MM.1S (cell line): ENCODE data around the gene UBAC2.

Experiments
- DNase-seq: peaks from one replicate; pipeline ENCODE4 v3.0.0-alpha.2; 2015
- H2AFZ ChIP-seq: fragments of 300-600 bp; sonication (generic); 2 replicates; pipeline ENCODE4 v1.6.0; 2016; ENCODE audit warnings: antibody characterized with exemption, low read length
- H3F3A ChIP-seq: fragments of 300-600 bp; sonication (generic); 2 replicates; pipeline ENCODE4 v1.6.1; 2016; ENCODE audit warnings: mild to moderate bottlenecking, antibody characterized with exemption, low read length, moderate library complexity, mixed read lengths; ENCODE audit not compliant: insufficient read depth
- H3K27ac ChIP-seq: fragments of 300-600 bp; sonication (generic); 2 replicates; pipeline ENCODE4 v1.5.1; 2016; ENCODE audit warnings: mild to moderate bottlenecking, low read length
- H3K27me3 ChIP-seq: fragments of 300-600 bp; sonication (generic); replicated peaks from 2 replicates; pipeline ENCODE4 v1.6.0; 2016; ENCODE audit warnings: low read length; ENCODE audit not compliant: insufficient read depth
- H3K36me3 ChIP-seq: fragments of 300-600 bp; sonication (generic); replicated peaks from 2 replicates; pipeline ENCODE4 v1.6.1; 2016; ENCODE audit warnings: mild to moderate bottlenecking, low read length, mixed read lengths; ENCODE audit not compliant: insufficient read depth
- H3K4me1 ChIP-seq: fragments of 300-600 bp; sonication (generic); 2 replicates; pipeline ENCODE4 v1.6.1; 2016; ENCODE audit warnings: low read length, mixed read lengths
- H3K4me2 ChIP-seq: fragments of 300-600 bp; sonication (generic); 2 replicates; pipeline ENCODE4 v1.6.0; 2016; ENCODE audit warnings: low read depth, low read length
- H3K4me3 ChIP-seq: fragments of 300-600 bp; sonication (generic); 2 replicates; pipeline ENCODE4 v1.5.1; 2016; ENCODE audit warnings: low read length, mixed read lengths
- H3K79me2 ChIP-seq: fragments of 300-600 bp; sonication (generic); 2 replicates; pipeline ENCODE4 v1.6.1; 2016; ENCODE audit warnings: mixed run types, low read length, mixed read lengths
- H3K9ac ChIP-seq: fragments of 300-600 bp; sonication (generic); 2 replicates; pipeline ENCODE4 v1.6.1; 2016; ENCODE audit warnings: low read length, mixed read lengths
- H3K9me2 ChIP-seq: fragments of 300-600 bp; sonication (generic); replicated peaks from 2 replicates; pipeline ENCODE4 v1.6.1; 2016; ENCODE audit warnings: mild to moderate bottlenecking, low read length, mixed read lengths; ENCODE audit not compliant: insufficient read depth
- H3K9me3 ChIP-seq: fragments of 300-600 bp; sonication (generic); replicated peaks from 2 replicates; pipeline ENCODE4 v1.6.1; 2016; ENCODE audit warnings: mild to moderate bottlenecking, low read length, mixed read lengths; ENCODE audit not compliant: insufficient read depth
- H4K20me1 ChIP-seq: fragments of 300-600 bp; sonication (generic); 2 replicates; pipeline ENCODE4 v1.6.1; 2016; ENCODE audit warnings: mild to moderate bottlenecking, low read length, moderate library complexity, mixed read lengths; ENCODE audit not compliant: insufficient read depth
- EZH2 ChIP-seq: fragments of 300-600 bp; sonication (generic); optimal IDR thresholded peaks from 2 replicates; pipeline ENCODE3; 2017; ENCODE audit warnings: low read depth, mild to moderate bottlenecking, antibody characterized with exemption, low read length, mixed read lengths
- EZH2phosphoT487 ChIP-seq: fragments of 300-600 bp; sonication (generic); IDR thresholded peaks from 2 replicates; pipeline ENCODE4 v1.6.1; 2018; ENCODE audit warnings: antibody characterized with exemption, low read length
- TF ChIP-seq, protein P1 (sequence below): fragments of 300-600 bp; sonication (generic); IDR thresholded peaks from 2 replicates; pipeline ENCODE4 v1.5.1; 2016; ENCODE audit warnings: antibody characterized with exemption, low read length, mixed read lengths

The UBAC2 gene

GRCh38 chr13:99193152-99193551 is 7.5 kb upstream of the UBAC2 start:
- DNase-seq = no peak
- Histone ChIP-seq H3K27me3 (no peaks in the 10 kb centered on the region), H3K79me2 (no peaks in the 10 kb centered on the region), H3F3A (no peaks in the 10 kb centered on the region), H3K9me3 (no peaks in the 10 kb centered on the region), H3K36me3 (no peaks in the 10 kb centered on the region), H3K9ac (no peak overlapping the region), H4K20me1 (no peaks in the 10 kb centered on the region), H3K4me3 (no peak overlapping the region), H3K9me2 (no peaks in the 10 kb centered on the region), H3K4me1 (peaks cover 8% of the 10 kb centered on the region), H3K27ac (no peak overlapping the region), H2AFZ (no peak overlapping the region), H3K4me2 (no peak overlapping the region)
- TF ChIP-seq EZH2 (no peak), EZH2phosphoT487 (no peak)
- TF ChIP-seq, protein P1, sequence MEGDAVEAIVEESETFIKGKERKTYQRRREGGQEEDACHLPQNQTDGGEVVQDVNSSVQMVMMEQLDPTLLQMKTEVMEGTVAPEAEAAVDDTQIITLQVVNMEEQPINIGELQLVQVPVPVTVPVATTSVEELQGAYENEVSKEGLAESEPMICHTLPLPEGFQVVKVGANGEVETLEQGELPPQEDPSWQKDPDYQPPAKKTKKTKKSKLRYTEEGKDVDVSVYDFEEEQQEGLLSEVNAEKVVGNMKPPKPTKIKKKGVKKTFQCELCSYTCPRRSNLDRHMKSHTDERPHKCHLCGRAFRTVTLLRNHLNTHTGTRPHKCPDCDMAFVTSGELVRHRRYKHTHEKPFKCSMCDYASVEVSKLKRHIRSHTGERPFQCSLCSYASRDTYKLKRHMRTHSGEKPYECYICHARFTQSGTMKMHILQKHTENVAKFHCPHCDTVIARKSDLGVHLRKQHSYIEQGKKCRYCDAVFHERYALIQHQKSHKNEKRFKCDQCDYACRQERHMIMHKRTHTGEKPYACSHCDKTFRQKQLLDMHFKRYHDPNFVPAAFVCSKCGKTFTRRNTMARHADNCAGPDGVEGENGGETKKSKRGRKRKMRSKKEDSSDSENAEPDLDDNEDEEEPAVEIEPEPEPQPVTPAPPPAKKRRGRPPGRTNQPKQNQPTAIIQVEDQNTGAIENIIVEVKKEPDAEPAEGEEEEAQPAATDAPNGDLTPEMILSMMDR = no peak

DNA sequence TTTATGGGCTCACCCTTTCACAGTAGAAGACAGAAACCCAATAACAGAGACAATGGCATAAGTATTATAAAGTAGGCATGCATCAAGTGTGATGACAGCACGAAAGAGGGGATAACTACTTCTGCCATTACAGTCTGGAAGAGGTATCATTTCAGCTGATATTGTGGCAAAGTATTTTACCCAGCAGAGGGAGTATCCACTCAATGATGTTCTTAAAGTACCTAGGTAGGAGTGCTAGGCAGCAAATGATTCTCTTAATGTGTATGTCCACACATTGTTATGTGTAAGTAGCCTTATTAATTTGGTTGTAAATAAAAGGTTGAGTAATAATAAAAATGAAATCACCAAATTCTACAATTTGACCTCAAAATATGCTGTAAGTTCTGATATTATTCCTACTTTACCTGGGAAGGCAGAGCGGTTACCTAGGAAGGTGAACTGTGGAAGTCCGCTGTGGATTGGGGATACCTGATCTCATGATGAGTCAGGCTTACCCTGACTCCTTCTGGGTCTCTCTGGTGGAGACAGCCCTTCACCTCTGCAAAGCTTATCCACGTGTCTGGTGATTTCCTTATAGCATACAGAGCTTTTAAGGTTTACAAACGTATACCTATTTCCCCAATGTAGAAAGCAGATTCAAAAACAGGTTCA is 4.1 kb upstream of the UBAC2 start:
- no peaks in the 10 kb centered on the region for H3K9me2 ChIP-seq
- H3F3A ChIP-seq = peaks cover 14% of the 10 kb centered on the region; the same call in 1 of the 2 replicates
- no peaks in the 10 kb centered on the region for H4K20me1 ChIP-seq
- H3K9ac ChIP-seq = no peak overlapping the region
- H3K27me3 ChIP-seq = no peaks in the 10 kb centered on the region
- no peaks in the 10 kb centered on the region for H3K36me3 ChIP-seq
- no peak overlapping the region for H3K27ac ChIP-seq
- no peak overlapping the region for H2AFZ ChIP-seq
- peak; percentile 39 for DNase-seq
- no peak for TF ChIP-seq EZH2phosphoT487
- no peak for TF ChIP-seq EZH2
- TF ChIP-seq, protein P1 = peak; percentile 34
- H3K4me1 ChIP-seq = peaks cover 7% of the 10 kb centered on the region
- peaks cover 9% of the 10 kb centered on the region for H3K79me2 ChIP-seq
- H3K9me3 ChIP-seq = no peaks in the 10 kb centered on the region
- H3K4me2 ChIP-seq = no peak overlapping the region
- H3K4me3 ChIP-seq = no peak overlapping the region

- no peak overlapping the region for H3K9ac ChIP-seq
- DNase-seq = no peak
- no peak for TF ChIP-seq EZH2phosphoT487
- TF ChIP-seq EZH2 = no peak
- TF ChIP-seq, protein P1 = no peak
- H3K9me2 ChIP-seq = no peaks in the 10 kb centered on the region
- peaks cover 13% of the 10 kb centered on the region for H3K79me2 ChIP-seq
- no peak overlapping the region for H3K27ac ChIP-seq
- H3K36me3 ChIP-seq = no peaks in the 10 kb centered on the region
- no peak overlapping the region for H2AFZ ChIP-seq
- H3K9me3 ChIP-seq = no peaks in the 10 kb centered on the region
- no peaks in the 10 kb centered on the region for H4K20me1 ChIP-seq
- peaks cover 2% of the 10 kb centered on the region; the same call in 1 of the 2 replicates for H3K4me1 ChIP-seq
- no peak overlapping the region for H3K4me3 ChIP-seq
- peaks cover 16% of the 10 kb centered on the region for H3F3A ChIP-seq
- peaks cover 4% of the 10 kb centered on the region for H3K27me3 ChIP-seq
- no peak overlapping the region for H3K4me2 ChIP-seq
These were observed 3.5 kb upstream of the UBAC2 start for GRCh38 chr13:99197117-99197651.
